ENCODE data around the gene CHD2. TPM values are rescaled to one million over a fixed set of nuclear protein-coding genes. Genes with fewer than 3 reads are reported as not detected.

CHD2 gene
- total and polyA plus RNA-seq, 10 of the 15 experiments (the other 5 are each of a cell fraction or from before 2014, with no cell fraction given), result 38.1 to 94.7 (median 63.3) TPM

GRCh38 chr15:92936138-92936537 is 36.0 kb downstream of the CHD2 start:
- no peaks in the 10 kb centered on the region for H3K27me3 ChIP-seq (replicated peaks in 1 of 2; ENCODE audit: control insufficient read depth in 2 of 2, insufficient read depth in 2 of 2, low read length in 1 of 2)
- ChIA-PET RAD21 (ENCODE audit: unreplicated experiment) (interaction anchor here (1.2 to 2.1 kb wide), 2 partner anchors 20 to 139 kb away, joined by 3 to 5 read pairs; no protein-coding TSS in a partner anchor), CTCF (interaction anchor here (0.7 to 1.4 kb wide), 5 partner anchors 12 to 132 kb away, joined by 3 to 5 read pairs (median 3); no protein-coding TSS in a partner anchor), POLR2A (interaction anchor here (0.5 to 2.4 kb wide), 3 partner anchors 15 to 42 kb away, joined by 3 to 10 read pairs (median 3); no protein-coding TSS in a partner anchor), SMC1A (ENCODE audit: uncharacterized antibody, unreplicated experiment) (interaction anchor here (0.9 to 2.1 kb wide), 7 partner anchors 8 to 127 kb away, joined by 3 to 11 read pairs (median 4); no protein-coding TSS in a partner anchor)
- DNase-seq (ENCODE audit: low read depth, low spot score) (no peak), FAIRE-seq (no peak), ATAC-seq (no peak)
- no peak overlapping the region for H3K4me3 ChIP-seq
- H2AFZ ChIP-seq (ENCODE audit: control insufficient read depth, low read depth, low read length), result no peak overlapping the region
- H3K36me3 ChIP-seq (ENCODE audit: control insufficient read depth in 2 of 2, insufficient read depth in 2 of 2, low read length in 1 of 2), result peaks cover 12 to 52% of the 10 kb centered on the region in 2 experiments
- intact Hi-C loops (cut with micrococcal nuclease; ENCODE audit: unreplicated experiment) (loop anchor here (5.0 kb wide), 1 partner anchor 71 kb away; no protein-coding TSS in a partner anchor), in situ Hi-C loops (cut with MboI) (no loop called here)
- H3K27ac ChIP-seq (ENCODE audit: control insufficient read depth, insufficient read depth), result no peak overlapping the region
- H3K9me3 ChIP-seq (replicated peaks; ENCODE audit: control insufficient read depth, insufficient read depth, low read length), result no peaks in the 10 kb centered on the region
- no peaks in the 10 kb centered on the region; the same call in 1 of the 2 replicates for H4K20me1 ChIP-seq (ENCODE audit: control insufficient read depth, insufficient read depth)
- peaks cover 4% of the 10 kb centered on the region for H3K79me2 ChIP-seq (ENCODE audit: control insufficient read depth, insufficient read depth, low read length)
- TF ChIP-seq STAT3 (IDR thresholded peaks at IDR 0.05; ENCODE audit: low read depth, low read length), result no peak
- TF ChIP-seq SIN3A (IDR thresholded peaks at IDR 0.05; ENCODE audit: low read depth, low read length), result no peak
- no peak for TF ChIP-seq BHLHE40 (IDR thresholded peaks at IDR 0.05; ENCODE audit: borderline replicate concordance in 1 of 2, low read depth in 2 of 2, low read length in 1 of 2)
- TF ChIP-seq ATF2 (IDR thresholded peaks at IDR 0.05; ENCODE audit: low read length), result no peak
- TF ChIP-seq ESRRA (IDR thresholded peaks at IDR 0.05; ENCODE audit: low read length), result no peak
- no peak for TF ChIP-seq ASH2L (IDR thresholded peaks at IDR 0.05; ENCODE audit: borderline replicate concordance, low read depth)
- TF ChIP-seq NR2F1 (conservative IDR thresholded peaks at IDR 0.05), result no peak
- TF ChIP-seq MLLT1 (IDR thresholded peaks at IDR 0.05), result no peak
- TF ChIP-seq IKZF2 (IDR thresholded peaks at IDR 0.05), result no peak
- TF ChIP-seq ZNF24 (IDR thresholded peaks at IDR 0.05), result no peak
- no peak for TF ChIP-seq KDM1A (IDR thresholded peaks at IDR 0.05; ENCODE audit: borderline replicate concordance)
- no peak for TF ChIP-seq ZNF622 (IDR thresholded peaks at IDR 0.05)
- TF ChIP-seq LARP7 (IDR thresholded peaks at IDR 0.05), result no peak
- H3K4me2 ChIP-seq (ENCODE audit: control insufficient read depth, insufficient read depth), result no peak overlapping the region
- BruUV-seq (replicated peaks), result no TSS peak
- WGBS (ENCODE audit: insufficient coverage, insufficient replicate concordance, low lambda C conversion rate, missing lambda C conversion rate), result 98% methylated on average over 2 of the region's 2 CpGs
- H3K4me1 ChIP-seq (ENCODE audit: control insufficient read depth, insufficient read depth, low read length), result no peaks in the 10 kb centered on the region
- no peak overlapping the region for H3K9ac ChIP-seq (ENCODE audit: control insufficient read depth, insufficient read depth, low read length)

All from GM12878 (cell line).